Ovary (tissue), 3 donors: ENCODE data around the gene TMEM272.

Source experiments
- CTCF ChIP-seq, 3 donors: fragments of 450-650 bp in 2 of 3; fragments of 200-600 bp in 1 of 3; IDR thresholded peaks; one replicate each; pipeline versions ENCODE4 v1.5.1 to v1.8.0; 2016 to 2022; ENCODE audit warnings: antibody characterized with exemption in 3 of 3, mild to moderate bottlenecking in 1 of 3
- EP300 ChIP-seq: sonication (generic); formaldehyde crosslinking; IDR thresholded peaks from one replicate; pipeline ENCODE4 v1.6.1; 2017; ENCODE audit warnings: antibody characterized with exemption
- donor health status: DM: no; HTN: no; CAD: no.

GRCh38 chr13:51870616-51871015 lies 25.6 kb upstream of the TMEM272 start:
- TF ChIP-seq CTCF (IDR thresholded peaks at IDR 0.05) (no peak), EP300 (no peak)
